LoVo (cell line): Measurements from ENCODE around the gene ASTL.

Experiments
- DNase-seq: peaks from one replicate; pipeline ENCODE4 v3.0.0-alpha.2; 2016; ENCODE audit warnings: low spot score

ASTL gene

DNA sequence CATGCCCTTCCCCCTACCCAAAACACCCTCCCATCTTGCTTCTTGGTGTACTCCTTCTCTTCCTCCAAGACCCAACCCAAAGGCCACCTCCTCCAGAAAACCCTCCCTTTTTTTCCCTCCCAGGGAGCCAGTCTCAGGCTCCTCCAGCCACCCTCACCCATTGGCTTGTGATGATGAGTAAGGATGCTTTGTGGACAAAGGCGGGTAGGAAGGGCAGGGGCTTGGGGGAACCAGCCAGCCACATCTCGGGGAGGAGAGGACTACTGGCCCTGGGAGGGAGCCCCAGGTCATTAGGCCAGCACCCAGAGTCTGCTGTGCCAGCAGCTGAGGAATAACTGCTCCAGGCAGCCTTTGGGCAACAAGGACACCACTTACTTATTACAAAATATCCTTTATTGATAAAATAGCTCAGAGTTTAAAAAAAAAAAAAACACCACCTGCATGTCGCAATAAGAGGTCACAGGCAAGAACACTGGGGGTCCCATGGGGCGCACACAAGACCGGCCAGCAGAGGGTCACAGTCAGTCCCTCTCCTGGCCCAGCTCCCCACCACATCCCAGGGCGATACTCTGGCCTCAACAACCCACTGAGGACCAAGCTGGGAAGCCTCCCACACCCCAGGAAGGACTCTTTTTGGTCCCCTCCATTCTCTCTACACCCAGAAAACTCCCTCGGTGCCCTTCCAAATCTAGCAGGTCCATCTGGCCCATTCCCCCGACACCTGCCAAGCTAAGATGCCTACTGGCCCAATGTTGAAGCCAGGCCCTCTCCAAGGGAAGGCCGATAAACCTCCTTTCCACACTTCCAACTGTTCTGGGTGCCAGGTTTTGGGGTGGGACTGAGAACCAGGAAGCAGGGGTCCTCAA, 25.6 kb downstream of the ASTL start:
- no peak for DNase-seq

DNA sequence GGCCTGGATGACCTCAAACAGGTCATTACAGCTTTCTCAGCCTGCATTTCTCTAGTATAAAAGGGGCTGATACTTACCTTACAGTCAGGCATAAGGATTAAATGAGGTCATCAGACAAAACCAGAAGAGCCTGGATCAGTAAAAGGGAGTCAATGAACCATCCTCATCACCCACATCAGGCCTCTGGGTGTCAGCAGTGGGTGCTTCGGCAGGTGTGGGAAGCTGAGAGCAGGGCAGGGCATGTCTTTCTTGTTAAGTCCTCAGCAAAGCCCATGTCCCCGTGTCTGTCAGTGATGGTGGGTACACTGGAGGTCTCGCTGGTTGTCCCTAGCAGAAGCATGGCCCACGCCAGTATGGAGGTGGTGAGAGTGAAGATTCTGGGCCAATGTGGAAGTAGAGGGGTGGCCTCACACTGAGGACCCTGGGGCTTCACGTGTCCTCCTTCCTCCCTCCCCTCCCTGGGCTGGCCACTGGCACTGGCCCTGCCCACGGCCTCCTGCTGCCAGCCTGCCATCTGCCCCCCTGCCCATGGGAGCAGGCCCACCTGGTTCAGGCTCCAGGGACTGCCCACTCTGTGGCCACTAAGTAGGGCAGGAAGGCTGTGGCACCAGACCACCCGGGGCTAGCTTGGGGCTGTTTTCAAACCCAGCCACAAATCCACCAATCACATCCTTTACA, 26.3 kb downstream of the ASTL start:
- DNase-seq: no peak

DNA sequence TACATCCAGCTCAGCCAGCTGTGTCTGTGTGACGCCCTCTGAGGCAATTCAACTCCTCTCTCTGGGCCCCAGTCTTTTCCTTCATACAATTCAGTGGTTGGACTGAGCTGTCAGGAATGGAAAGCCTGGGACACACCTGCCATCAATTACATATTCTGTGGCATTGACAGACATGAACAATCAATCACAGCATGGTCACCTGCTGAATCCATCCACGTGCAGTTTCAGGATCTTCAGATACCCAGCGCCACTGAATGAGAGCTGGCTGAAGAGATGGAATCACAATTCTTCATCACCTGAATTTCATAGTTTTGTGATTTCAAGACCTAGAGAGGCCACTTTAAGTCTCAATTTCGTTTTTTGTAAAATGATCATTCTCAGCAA, 27.1 kb downstream of the ASTL start:
- DNase-seq: no peak

DNA sequence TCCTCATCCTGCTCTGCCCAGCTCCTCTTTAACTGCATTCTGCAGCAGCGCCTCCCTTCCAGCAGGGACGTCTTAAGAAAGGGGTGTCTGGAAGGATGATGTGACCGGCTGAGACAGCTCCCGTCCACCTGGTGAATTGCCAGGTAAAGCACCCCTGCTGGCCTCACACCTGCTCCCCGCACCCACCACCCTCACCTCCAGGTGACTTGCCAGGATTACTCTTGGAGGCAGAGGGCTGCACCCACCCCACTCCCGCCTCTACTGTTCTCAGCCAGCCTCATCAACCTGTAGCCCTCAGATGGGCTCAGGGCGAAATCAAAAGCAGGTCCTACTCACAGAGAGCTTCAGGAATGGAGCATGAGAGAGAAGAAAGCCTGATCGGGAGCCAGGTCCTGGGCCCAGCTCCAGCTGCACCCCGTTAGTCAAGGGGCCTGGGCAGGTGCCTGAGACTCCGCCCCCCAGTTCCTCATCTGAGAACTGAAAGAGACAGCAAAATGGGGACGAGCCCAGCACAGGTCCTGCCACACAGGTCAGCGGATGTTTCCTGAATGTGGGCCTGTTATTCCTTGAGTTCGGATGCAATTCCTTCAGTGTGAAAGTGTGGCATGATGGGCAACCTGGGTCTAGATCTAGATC, 27.6 kb downstream of the ASTL start:
- DNase-seq: no peak

DNA sequence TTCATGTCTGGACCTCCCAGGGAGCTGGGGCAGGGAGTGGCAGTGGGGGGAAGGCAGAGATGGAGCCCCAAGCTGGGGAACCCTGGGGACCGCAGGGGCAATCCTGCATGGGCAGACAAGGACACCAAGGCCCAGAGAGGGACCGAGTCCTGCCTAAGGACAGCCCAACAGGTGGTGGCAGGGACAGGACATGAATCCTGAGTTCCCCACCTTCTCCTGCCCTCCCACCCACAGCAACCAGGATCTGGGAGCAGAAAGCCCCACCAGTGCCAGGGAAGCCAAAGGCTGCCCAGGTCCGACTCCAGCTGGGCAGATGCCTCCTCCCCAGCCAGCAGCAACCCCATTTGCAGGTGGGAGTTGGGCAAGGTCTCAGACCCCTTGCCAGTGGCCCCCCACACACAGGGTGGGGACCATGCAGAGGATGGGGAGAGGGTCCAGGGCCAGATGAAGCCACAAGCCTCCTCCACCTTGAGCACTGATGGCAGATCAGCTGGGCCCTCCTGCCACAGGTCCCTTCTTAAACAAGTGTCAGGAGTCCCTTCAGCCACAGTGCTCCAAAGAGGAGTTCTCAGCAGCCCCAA, 28.3 kb downstream of the ASTL start:
- DNase-seq: no peak

DNA sequence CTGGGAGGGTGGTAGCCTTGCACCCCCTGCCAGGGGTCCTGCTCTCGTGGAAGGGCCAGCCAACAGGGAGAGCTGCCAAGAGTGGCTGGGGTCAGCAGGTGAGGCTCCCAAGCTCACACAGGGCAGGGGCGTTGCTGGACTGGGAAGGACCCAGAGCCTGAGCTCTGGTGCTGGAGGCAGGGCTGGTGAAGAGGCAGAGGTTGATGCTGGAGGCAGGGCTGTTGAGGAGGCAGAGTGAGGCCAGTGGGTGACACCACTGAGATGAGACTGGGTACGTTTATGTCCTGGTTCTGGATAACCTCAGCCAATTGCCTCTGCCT, 29.0 kb downstream of the ASTL start:
- DNase-seq: no peak

DNA sequence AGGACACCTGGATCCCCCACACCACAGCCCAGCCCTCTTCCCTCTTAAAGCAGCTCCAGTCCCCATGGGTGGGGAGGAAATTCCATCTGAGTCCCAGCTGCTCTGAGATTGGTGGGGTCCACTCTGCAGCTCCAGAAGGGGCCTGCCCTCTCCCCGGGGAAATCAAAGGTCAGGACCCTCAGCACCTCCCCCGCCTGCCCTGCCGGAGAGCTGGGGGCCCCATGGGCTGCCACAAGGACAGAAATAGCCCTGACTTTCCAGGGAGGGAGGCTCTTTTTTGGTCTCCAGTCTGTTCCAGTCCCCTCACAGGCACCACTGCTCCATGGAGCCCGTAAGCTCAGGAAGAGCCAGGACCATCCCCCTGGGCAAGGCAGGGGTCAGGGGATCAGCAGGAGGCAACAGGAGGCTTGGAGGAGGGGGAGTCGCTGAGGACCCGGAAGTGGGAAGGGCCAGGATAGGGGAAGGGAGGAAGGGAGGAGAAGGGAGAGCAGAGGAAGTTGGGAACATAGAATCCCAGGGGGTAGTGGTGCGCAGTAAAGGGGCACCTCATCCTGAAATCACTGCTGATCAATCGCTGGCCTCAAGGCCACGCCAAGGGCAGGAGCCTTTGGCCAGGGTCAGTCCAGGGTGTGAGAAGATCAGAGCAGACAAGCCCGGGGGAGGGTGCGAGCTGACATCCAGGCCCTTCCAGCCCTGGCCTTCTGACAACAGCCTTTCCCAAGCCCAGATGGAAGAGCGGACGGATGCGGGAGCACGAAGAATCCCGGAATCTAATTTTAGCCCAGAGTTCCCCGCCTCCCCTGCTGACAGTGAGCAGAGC, 29.6 kb downstream of the ASTL start:
- no peak for DNase-seq

DNA sequence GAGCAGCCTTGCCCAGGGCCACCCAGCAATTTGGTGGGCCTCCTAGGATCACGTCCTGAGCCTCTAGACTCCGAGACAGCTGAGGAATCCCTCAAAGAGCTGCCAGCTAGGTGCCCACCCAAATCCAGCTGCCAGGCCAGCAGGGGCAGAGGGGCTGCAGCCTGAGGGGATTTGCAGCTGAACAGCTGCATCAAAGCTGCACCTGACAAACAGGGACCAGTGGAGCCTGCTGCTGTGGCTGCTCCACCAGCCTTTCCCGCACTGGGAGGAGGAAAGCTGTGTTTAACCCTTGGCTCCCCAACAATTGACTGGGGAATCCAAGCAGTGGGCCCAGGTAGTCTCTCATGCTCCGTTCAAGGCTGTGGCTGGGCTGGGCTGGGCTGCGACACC, 30.2 kb downstream of the ASTL start:
- no peak for DNase-seq

DNA sequence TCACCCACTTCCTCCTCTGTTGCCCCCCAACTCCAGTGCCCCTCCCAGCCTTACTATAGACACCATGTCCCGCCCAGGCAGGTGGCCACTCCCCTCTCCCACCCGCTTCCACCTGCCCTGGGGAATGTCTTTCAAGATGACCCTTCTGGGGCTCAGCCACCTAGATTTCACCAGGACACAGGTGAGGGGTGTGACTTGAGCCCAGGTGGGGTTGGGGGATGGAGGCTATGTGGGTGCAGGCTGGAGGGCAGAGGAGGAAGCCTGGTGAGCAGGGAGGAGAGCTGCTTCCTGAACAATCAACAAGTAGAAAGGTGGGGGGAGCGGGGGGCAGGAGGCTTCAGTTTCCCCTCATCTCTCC, 30.6 kb downstream of the ASTL start:
- DNase-seq: no peak

DNA sequence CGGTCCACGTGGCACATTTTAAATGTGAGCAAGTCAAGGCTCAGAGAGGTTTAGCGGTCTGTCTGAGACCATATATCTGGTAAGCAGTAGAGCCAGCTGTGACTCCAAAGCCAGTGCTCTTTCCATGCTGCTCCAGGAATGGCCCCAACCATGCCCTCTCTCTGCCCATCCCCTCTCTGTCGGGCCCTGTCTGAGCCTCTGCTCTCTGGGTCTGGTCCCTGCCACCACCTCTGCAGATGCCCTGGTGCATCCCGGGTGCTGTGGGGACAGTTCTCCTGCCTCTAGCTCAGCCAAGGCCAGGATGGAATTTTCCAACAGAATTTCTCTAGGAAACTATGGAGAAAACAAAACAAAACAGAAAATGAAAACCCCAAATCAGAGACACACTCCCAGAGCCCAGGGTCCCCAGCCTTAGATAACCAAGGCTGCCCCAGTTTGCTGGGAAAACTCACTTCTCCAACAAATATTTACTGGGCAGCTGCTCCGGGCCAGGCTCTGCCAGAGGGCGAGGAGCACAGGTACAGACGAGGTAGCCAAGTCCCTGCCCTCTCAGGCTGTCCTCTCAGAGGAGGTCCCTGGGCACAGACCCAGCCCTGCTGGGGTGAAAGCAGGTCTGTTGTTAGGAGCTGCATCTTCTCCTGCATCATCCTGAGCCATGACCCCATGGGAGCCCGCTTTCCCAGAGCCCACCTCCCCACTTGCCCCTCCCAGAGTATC, 31.2 kb downstream of the ASTL start:
- DNase-seq: no peak

DNA sequence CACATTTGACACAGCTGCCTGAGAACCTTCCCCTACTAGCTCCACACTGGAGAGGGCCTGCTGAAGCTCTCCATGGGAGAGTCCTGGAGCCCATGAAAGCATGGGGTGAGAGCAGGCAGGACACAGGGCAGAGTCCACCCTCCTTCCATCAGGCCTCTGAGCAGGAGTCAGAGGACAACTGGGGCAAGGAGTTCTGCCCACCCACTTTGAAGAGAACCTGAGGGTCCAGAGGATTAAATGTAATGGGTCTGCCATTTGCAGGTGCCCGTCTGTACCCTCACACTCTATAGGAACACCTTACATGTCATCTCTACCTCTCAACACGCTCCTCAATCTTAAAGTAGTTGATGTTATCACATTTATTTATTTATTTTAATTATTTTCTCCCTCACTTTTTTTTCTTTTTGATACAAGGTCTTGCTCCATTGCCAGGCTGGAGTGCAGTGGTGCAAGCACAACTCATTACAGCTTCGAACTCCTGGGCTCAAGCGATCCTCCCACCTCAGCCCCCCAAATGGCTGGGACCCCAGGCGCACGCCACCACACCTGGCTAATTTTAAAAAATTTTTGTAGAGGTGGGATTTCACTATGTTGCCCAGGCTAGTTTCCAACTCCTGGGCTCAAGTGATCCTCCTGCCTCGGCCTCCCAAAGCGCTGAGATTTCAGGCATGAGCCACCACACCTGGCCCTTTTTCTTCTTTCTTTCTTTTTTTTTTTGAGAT, 32.1 kb downstream of the ASTL start:
- no peak for DNase-seq

DNA sequence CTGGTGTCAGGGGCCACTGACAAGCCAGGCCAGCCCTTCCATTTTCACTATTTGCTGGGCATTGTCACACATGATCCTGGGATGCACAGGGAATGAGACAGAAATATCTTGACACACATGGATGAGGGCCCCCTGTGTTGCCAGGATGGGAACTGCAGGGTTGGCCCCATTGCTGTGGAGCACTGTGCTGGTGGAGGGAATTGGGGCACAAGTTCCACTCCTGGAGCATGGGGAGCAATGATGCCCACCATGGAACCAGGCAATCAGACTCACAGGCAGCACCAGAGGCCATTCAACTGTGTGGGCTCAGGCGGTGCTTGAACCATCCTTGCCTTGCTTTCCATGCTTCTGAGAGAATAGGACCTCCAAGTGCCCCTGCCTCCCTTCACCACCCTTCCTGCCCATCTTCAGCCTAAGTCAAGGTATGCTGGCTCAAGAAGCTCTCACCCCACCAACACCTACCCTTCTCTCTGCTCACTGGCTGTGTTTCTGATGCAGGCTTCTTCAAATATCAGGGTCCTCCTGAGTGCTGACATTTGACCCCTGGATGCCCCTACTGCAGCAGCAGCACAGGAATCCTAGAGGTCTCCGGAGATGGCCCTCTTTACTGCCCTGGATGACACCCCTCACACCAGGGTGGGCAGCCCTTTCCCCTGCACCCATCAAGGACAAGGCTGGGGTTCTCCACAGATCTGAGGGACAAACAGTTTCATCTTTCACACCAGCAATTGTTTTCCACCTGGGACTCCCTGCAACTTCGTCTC, 33.0 kb downstream of the ASTL start:
- no peak for DNase-seq

DNA sequence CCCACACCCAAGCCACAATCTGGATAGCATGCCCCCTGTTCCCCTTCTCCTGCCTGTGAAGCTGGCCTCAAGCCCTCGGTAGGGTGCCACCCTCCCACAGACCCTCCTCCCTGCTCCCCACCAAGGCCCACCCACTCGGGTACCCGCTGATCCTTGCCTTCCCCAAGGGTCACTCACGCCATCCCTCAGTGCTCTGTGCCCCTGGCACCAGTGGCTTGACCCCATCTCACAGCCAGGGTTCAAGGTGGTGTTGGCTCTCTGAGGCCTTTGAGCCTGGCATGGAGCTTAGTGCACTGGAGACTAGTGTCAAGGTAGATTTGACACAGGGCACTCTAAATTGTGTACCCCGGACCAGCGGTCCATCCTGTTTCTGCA, 33.8 kb downstream of the ASTL start:
- DNase-seq: no peak

DNA sequence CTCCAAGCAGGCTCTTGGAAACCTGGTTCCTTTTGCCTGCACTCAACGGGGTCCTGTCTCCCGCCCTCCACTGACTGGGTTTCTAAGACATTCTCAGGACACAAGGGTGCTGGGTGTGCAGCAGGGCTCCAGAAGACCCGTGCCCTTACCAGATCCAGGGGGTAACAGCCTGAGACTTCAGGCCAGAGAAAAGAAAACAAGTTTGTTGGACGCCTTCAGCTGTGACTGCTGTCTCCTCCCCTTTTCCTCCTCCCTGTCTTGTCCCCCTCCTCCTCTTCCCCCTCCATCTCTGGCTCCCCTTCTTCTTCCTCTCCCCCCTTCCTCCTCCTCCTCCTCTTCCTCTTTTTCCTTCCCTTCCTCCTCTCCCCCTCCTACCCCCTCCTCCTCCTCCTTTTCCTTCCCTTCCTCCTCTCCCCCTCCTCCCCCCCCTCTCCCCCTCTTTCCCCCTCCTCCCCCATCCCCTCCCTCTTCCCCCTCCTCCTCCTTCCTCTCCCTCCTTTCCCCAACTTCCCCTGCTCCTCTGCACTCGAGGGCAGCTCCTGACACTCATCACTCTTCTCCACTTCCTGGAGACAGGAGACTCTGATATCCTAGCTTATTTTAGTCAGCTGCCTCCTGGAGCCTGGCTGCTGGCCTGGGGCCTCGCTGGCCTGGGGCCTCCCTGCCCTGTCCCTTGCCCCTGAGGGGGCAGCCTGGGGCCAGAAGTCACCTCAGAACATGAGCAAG, 34.4 kb downstream of the ASTL start:
- DNase-seq: no peak

DNA sequence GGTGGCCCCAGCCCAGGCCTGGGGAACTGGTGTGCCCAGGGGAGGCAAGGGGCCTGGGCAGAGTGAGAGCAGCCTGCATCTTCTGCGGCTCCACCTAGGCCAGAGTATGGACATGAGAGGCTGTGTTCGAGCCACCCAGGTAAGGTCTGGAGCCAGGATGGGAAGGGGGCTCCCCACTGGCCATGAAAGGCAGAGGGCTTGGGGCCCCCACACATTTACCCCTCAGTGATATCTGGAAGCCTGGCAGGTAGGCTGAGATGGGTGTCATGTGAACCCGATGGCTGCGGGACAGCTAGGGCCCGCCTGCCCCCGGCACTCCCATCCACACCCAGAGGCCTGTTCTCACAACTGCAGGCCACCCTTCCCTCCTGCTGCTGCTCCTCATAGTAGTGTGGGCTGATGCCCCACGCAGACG, 35.1 kb downstream of the ASTL start:
- no peak for DNase-seq

DNA sequence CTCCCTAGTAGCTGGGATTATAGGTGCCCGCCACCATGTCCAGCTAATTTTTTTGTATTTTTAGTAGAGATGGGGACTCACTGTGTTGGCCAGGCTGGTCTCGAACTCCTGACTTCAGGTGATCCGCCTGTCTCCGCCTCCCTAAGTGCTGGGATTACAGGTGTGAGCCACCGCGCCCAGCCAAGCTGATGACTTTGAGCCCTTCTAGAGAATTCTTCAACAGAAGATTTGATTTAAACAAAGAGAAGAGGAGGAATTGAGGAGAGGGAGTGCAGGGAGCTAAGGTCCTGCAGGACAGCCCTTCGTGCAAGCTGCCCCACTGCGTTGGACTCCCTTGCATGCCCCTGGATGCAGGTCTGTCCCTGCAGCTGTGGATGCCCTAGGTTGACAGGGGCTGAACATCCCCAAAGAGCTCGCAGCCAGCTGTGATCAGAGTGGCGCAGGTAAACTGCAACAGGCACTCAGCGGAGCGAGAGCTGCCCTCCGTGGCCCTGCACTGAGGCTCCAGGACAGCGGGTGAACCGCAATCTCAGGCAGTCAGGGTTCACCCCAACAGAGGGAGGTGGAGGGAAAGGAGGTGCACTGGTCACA, 35.6 kb downstream of the ASTL start:
- DNase-seq: no peak

DNA sequence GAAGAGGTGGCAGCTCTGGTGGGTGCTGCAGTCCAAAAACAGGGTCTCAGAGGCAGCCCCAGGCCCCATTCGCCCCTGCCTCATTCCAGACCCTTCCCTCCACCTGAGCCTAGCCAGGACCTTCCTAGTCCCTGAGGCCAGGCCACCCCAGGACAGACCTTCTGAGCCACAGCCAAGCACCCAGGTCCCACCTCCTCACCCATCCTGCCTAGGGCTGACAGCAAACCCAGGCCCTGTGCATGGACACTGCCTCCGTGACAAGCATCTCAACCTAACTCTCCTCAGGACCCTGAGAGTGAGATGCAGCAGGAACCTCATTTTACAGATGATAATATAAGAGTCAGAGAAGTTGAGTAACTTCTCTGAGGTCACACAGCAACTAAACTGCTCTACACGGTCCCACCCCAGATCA, 37.4 kb downstream of the ASTL start:
- no peak for DNase-seq

DNA sequence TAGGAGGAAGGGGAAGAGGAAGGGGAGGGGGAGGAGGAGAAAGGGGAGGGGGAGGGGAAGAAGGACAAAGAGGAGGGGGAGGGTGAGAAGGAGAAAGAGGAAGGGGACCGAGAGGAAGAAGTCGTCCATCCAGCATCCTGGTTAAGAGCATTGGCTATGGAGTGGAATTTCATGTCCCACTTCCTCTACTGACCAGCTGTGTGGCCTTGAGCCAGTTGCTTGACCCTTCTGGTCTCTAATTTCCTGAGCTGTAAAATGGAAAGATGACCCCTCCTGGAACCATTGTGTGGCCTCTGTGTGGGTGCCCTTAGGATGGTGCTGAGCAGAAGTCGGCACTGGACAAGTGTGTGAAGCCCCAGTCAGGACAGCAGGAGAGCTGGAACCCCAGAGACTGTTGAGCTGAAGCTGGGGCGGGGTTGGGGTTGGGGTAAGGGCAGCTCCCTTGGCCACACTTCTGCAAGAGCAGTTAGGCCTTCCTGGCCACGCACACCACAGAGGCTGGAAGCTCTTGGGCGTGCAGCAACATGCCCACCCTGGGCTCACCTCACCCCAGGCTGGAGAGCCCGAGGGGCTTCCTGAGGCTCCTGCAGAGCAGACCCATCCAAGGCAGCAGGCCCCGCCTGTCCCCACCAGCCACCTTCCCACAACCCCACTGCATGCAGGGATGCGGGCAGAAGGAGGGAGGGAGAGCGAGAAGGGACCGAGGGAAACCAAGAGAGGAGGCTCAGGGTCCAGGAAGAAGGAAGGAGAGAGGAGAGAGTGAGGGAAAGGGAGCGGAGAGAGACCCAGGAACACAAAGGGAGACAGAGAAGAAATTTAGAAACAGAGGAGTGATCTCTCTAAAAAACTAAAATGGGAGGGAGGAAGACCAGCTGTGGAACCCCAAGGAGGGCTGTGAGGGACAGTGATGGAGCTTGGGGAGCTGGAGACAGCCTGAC, 38.2 kb downstream of the ASTL start:
- DNase-seq: no peak
